Small intestine (tissue), 7 donors: ENCODE results near the gene CPLX1. TPM values are rescaled to one million over a fixed set of nuclear protein-coding genes. Genes with fewer than 3 reads are reported as not detected.

ENCODE experiments used
- DNase-seq, 2 donors: peaks; one replicate each; pipeline versions ENCODE4 v3.0.0 to v3.0.0-alpha.2; 2013
- FAIRE-seq: peaks from 2 replicates; lab custom pipeline; 2012; peaks lifted over from hg19 to GRCh38; lab: Jason Lieb, UNC
- H3K27ac ChIP-seq, 3 donors: one replicate each; pipeline ENCODE4 v1.5.1; 2013; ENCODE audit warnings: low read length in 2 of 3, mild to moderate bottlenecking in 2 of 3, control low read depth in 1 of 3, inconsistent platforms in 1 of 3, low read depth in 1 of 3, moderate library complexity in 1 of 3
- H3K27me3 ChIP-seq, 3 donors: one replicate each; pipeline ENCODE4 v1.6.1; 2013; ENCODE audit warnings: low read length in 3 of 3, inconsistent platforms in 1 of 3; ENCODE audit not compliant: control insufficient read depth in 3 of 3, insufficient read depth in 3 of 3
- H3K36me3 ChIP-seq, 3 donors: one replicate each; pipeline ENCODE4 v1.6.1; 2013; ENCODE audit warnings: low read length in 3 of 3, inconsistent platforms in 1 of 3, low read depth in 1 of 3, mild to moderate bottlenecking in 1 of 3, moderate library complexity in 1 of 3; ENCODE audit not compliant: control insufficient read depth in 3 of 3, insufficient read depth in 2 of 3
- H3K4me1 ChIP-seq, 3 donors: one replicate each; pipeline ENCODE4 v1.6.1; 2013; ENCODE audit warnings: low read length in 2 of 3, inconsistent platforms in 1 of 3, low read depth in 1 of 3, mild to moderate bottlenecking in 1 of 3, moderate library complexity in 1 of 3; ENCODE audit not compliant: control insufficient read depth in 3 of 3, insufficient read depth in 2 of 3
- H3K4me3 ChIP-seq, 3 donors: one replicate each; pipeline ENCODE4 v1.5.1; 2013; ENCODE audit warnings: low read length in 3 of 3, control low read depth in 1 of 3, inconsistent platforms in 1 of 3, low read depth in 1 of 3, mild to moderate bottlenecking in 1 of 3, moderate library complexity in 1 of 3
- H3K9me3 ChIP-seq, 2 donors: one replicate each; pipeline ENCODE4 v1.6.1; 2013; ENCODE audit warnings: low read depth in 1 of 2, low read length in 1 of 2; ENCODE audit not compliant: control insufficient read depth in 2 of 2, insufficient read depth in 1 of 2
- WGBS, 3 donors: extraction: QIAGEN DNeasy Blood & Tissue Kit; methylation state at CpG; one replicate each; pipeline ENCODE4 v1.1.7; 2013; 5-methylcytosine and 5-hydroxymethylcytosine counted together
- polyA plus RNA-seq, 4 donors: library from polyadenylated mRNA; stranded (reverse) in 3 of 4; unstranded in 1 of 4; fragments of 200-250 nt in 3 of 4; fragments of 120-200 nt in 1 of 4; gene quantifications; one replicate each; pipeline versions ENCODE4 v1.2.1 to v1.2.3, GENCODE V29; 2013
- donor health status: healthy with polysubstance abuse.
- donor health status: control.
- donor health status: control.
- donor health status: Bipolar disorder and iron deficiency.
- donor health status: healthy.

CPLX1 gene
- polyA plus RNA-seq, 4 donors: 1.4 to 2.6 TPM; not detected in 2

GRCh38 chr4:797066-797465, 28.9 kb downstream of the CPLX1 start:
- Histone ChIP-seq H3K36me3 (no peaks in the 10 kb centered on the region), H3K27me3 (peaks cover 6 to 45% (median 16%) of the 10 kb centered on the region in 3 donors), H3K9me3 (peaks cover 0 to 5% of the 10 kb centered on the region in 2 donors), H3K27ac (no peak overlapping the region), H3K4me3 (no peak overlapping the region), H3K4me1 (peaks cover 3 to 16% (median 5%) of the 10 kb centered on the region in 3 donors)
- 44 to 62% (median 49%) methylated on average over 4 of the region's 4 CpGs for WGBS, 3 donors
- DNase-seq: peak in 1 of 2 donors; percentile 44
- FAIRE-seq: no peak

GRCh38 chr4:796206-796605, 29.7 kb downstream of the CPLX1 start:
- DNase-seq: no peak
- Histone ChIP-seq H3K4me1 (peaks cover 3 to 16% (median 5%) of the 10 kb centered on the region in 3 donors), H3K4me3 (no peak overlapping the region), H3K27ac (no peak overlapping the region), H3K27me3 (peaks cover 6 to 52% (median 16%) of the 10 kb centered on the region in 3 donors), H3K36me3 (no peaks in the 10 kb centered on the region), H3K9me3 (no peaks in the 10 kb centered on the region)
- FAIRE-seq: no peak
- 94 to 96% (median 94%) methylated on average over 17 of the region's 17 CpGs for WGBS, 3 donors

- H3K4me3 ChIP-seq: no peak overlapping the region
- WGBS, 3 donors: 20 to 27% (median 21%) methylated on average over 16 to 20 of the region's 20 CpGs
Observed at GRCh38 chr4:795726-796119, 30.2 kb downstream of the CPLX1 start.

GRCh38 chr4:794900-795725, 30.8 kb downstream of the CPLX1 start:
- no peak for FAIRE-seq
- peak overlapping the region in 1 of 3 donors; percentile 4 for H3K4me3 ChIP-seq
- WGBS, 3 donors: 4 to 5% (median 4%) methylated on average over 58 to 71 of the region's 71 CpGs

More at GRCh38 chr4:795726-796119, 30.2 kb downstream of the CPLX1 start:
- no peaks in the 10 kb centered on the region for H3K36me3 ChIP-seq
- FAIRE-seq: no peak
- DNase-seq: no peak
- H3K4me1 ChIP-seq: peaks cover 3 to 16% (median 5%) of the 10 kb centered on the region in 3 donors
- H3K27me3 ChIP-seq: peaks cover 6 to 53% (median 16%) of the 10 kb centered on the region in 3 donors
- H3K9me3 ChIP-seq: no peaks in the 10 kb centered on the region
- H3K27ac ChIP-seq: no peak overlapping the region

GRCh38 chr4:793941-794621, 31.8 kb downstream of the CPLX1 start:
- WGBS, 3 donors: 29 to 53% (median 42%) methylated on average over 19 of the region's 19 CpGs
- Histone ChIP-seq H3K27ac (no peak overlapping the region), H3K4me3 (no peak overlapping the region), H3K9me3 (no peaks in the 10 kb centered on the region), H3K36me3 (no peaks in the 10 kb centered on the region), H3K27me3 (peaks cover 6 to 57% (median 16%) of the 10 kb centered on the region in 3 donors), H3K4me1 (peaks cover 3 to 31% (median 3%) of the 10 kb centered on the region in 3 donors)
- DNase-seq (no peak), FAIRE-seq (no peak)

More at GRCh38 chr4:794900-795725, 30.8 kb downstream of the CPLX1 start:
- no peak for DNase-seq
- Histone ChIP-seq H3K27ac (no peak overlapping the region), H3K27me3 (peaks cover 6 to 53% (median 16%) of the 10 kb centered on the region in 3 donors), H3K9me3 (no peaks in the 10 kb centered on the region), H3K4me1 (peaks cover 3 to 20% (median 5%) of the 10 kb centered on the region in 3 donors), H3K36me3 (no peaks in the 10 kb centered on the region)

- 51 to 61% (median 55%) methylated on average over 18 to 19 of the region's 19 CpGs for WGBS, 3 donors
- FAIRE-seq: no peak
Observed at GRCh38 chr4:793093-793861, 32.7 kb downstream of the CPLX1 start.

GRCh38 chr4:792626-793092, 33.3 kb downstream of the CPLX1 start:
- no peak for DNase-seq
- 20 to 34% (median 20%) methylated on average over 17 of the region's 17 CpGs for WGBS, 3 donors
- no peak overlapping the region for H3K27ac ChIP-seq
- H3K9me3 ChIP-seq: no peaks in the 10 kb centered on the region
- peak overlapping the region in 1 of 3 donors; percentile 8 for H3K4me3 ChIP-seq
- H3K36me3 ChIP-seq: no peaks in the 10 kb centered on the region
- peaks cover 2 to 32% (median 3%) of the 10 kb centered on the region in 3 donors for H3K4me1 ChIP-seq
- no peak for FAIRE-seq
- H3K27me3 ChIP-seq: peaks cover 6 to 65% (median 16%) of the 10 kb centered on the region in 3 donors

More at GRCh38 chr4:793093-793861, 32.7 kb downstream of the CPLX1 start:
- Histone ChIP-seq H3K27me3 (peaks cover 6 to 59% (median 16%) of the 10 kb centered on the region in 3 donors), H3K4me1 (peaks cover 2 to 32% (median 3%) of the 10 kb centered on the region in 3 donors), H3K4me3 (no peak overlapping the region), H3K36me3 (no peaks in the 10 kb centered on the region), H3K27ac (no peak overlapping the region), H3K9me3 (no peaks in the 10 kb centered on the region)
- DNase-seq: no peak
